ENCODE results near the gene AP4S1.

AP4S1 gene

DNA sequence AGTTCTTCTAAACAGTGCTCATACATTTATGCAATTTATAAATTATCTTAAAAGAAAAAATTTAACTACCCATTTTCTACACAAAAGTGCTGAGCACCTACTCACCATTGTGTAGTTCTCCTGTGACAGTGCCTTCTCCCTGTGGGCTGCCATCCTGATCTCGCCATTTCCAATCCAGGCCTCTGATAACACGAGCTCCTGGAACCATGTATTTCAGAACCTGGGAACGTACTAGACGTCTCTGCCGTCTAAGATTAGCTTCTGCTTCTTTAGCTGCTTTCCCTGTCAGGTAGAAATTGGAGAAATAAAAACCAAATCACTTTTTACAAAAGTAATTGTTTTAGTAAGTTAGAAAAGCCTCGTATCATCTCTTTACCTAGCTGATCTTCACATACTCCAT lies 107.7 kb downstream of the AP4S1 start:
- no peak for DNase-seq (ENCODE audit: low read depth in 1 of 2, low spot score in 1 of 2)

DNA sequence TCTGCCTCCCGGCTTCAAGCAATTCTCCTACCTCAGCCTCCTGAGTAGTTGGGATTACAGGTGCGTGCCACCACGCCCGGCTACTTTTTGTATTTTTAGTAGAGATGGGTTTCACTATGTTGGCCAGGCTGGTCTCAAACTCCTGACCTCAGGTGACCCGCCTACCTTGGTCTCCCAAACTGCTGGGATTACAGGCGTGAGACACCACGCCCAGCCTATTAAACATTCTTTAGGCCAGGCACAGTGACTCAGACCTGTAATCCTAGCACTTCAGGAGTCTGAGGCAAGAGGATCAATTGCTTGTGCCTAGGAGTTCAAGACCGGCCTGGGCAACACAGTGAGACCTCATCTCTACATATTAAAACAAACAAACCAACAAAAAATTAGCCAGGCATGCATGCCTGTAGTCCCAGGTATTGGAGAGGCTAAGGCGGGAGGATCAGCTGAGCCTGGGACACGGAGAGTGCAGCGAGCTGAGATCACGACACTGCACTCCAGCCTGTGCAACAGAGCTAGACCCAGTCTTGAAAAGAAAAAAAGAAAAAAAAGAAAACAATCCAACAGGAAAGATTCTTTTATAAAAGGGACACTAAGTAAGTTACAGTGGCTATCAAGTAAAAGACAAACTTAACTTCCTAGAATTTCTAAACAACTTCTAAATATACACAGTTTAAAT lies 111.9 kb downstream of the AP4S1 start:
- no peak for DNase-seq (ENCODE audit: low read depth in 1 of 2, low spot score in 1 of 2)

- no peak for DNase-seq (ENCODE audit: low read depth in 1 of 2, low spot score in 1 of 2)
Measured at GRCh38 chr14:31138301-31138700, 112.9 kb downstream of the AP4S1 start.

DNA sequence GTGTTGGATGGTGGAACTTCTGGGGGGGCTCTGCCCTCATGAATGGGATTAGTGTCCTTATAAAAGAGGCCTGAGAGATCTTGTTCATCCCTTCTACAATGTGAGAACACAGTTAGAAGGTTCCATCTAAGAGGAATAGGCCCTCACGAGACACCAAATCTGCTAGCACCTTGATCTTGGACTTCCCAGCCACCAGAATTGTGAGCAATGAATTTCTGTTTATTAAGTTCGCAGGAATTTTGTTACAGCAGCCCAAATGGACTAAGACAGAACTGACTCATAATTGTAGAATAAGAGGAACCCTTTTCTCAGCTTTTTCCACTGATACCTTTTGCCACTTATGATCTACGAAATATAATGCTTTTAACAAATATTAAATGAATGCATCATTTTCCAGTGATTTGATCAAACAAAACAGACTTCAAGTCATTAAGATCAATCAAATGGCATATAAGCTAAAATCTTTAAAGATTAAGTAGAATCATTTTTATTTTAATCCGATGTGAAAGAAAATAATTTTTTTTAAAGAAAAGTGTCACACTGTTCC lies 113.9 kb downstream of the AP4S1 start:
- no peak for DNase-seq (ENCODE audit: low read depth in 1 of 2, low spot score in 1 of 2)

DNA sequence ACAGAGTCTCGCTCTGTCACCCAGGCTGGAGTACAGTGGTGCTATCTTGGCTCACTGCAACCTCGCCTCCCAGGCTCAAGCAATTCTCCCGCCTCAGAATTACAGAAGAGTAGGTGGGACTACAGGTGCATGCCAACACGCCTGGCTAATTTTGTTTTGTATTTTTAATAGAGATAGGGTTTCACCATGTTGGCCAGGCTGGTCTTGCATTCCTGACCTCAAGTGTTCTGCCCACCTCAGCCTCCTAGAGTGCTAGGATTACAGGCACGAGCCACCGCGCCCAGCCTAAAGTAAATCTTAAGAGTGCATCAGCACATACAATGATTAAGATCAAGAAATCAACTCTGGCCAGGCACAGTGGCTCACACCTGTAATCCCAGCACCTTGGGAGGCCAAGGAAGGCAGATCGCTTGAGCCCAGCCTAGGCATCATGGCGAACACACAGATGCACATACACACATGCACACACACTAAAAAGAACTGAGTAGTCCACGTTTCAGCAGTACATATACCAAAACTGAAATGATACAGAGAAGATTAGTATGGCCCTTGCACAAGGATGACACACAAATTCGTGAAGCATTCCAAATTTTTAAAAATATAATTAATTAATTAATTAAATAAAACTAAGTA lies 117.1 kb downstream of the AP4S1 start:
- DNase-seq (ENCODE audit: low read depth in 1 of 2, low spot score in 1 of 2): no peak

Data from activated T-helper 1 cell treated with anti-CD3 and anti-CD28 coated beads, Interleukin-2, amount 50 U/mL, for 16 hours (primary cell).